GM04504 (cell line): Measurements from ENCODE around the gene RANBP9.

Source experiments
- DNase-seq: peaks from one replicate; pipeline ENCODE4 v3.0.0-alpha.2; 2012; ENCODE audit warnings: low read depth

The RANBP9 gene

GRCh38 chr6:13600036-13600435 lies 111.6 kb downstream of the RANBP9 start:
- DNase-seq: no peak

GRCh38 chr6:13597073-13597472 lies 114.6 kb downstream of the RANBP9 start:
- no peak for DNase-seq

GRCh38 chr6:13593720-13594119 lies 117.9 kb downstream of the RANBP9 start:
- DNase-seq: no peak

DNA sequence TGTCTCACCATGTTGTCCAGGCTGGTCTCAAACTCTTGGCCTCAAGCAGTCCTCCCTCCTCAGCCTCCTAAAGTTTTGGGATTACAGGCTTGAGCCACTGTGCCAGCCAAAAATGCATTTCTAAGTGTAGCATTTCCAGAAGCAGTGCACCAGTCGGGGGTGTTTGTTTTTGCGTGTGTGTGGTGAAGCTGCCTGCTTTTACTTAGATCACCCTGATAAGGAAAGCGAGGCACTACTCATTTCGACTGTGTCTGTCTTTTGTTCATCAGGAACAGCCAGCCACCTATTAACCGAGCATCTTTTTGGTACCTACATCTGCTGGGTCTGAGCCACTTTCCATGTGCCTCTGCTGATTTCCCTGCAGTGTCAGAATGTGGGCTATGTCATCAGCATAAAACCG lies 118.5 kb downstream of the RANBP9 start:
- no peak for DNase-seq

DNA sequence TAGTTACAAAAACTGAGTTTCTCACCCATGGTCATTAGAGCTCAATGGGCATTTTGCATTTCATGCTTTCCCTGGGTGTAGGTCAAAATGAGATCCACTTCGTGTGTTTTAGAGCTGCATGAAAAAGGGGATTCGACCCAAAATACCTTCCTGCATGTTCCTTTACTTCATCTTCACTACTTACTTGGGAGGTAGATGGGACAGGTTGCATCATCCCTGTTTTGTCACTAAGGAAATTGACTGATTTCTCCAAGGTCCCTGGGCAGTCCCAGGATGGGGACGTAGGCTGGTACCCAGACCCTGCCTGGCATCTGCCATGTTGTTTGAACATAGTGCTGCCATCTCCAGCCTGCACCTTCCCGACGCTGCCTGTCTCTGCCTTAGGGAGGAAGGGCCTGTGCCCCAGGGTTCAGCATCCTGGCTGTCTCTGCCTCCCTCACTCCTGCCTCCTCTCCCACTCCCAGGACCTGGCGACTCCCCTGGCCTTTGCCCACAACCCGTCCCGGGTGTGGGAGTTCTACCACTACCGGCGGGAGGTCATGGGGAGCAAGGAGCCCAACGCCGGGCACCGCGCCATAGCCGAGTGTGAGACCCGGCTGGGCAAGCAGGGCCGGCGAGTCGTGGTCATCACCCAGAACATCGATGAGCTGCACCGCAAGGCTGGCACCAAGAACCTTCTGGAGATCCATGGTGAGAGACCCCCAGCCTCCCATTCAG lies 120.3 kb downstream of the RANBP9 start:
- DNase-seq: no peak

GRCh38 chr6:13590574-13591153 lies 121.0 kb downstream of the RANBP9 start:
- DNase-seq: no peak

- DNase-seq: no peak
These were observed 121.8 kb downstream of the RANBP9 start for GRCh38 chr6:13589801-13590200.

GRCh38 chr6:13586603-13587542 lies 124.8 kb downstream of the RANBP9 start:
- DNase-seq: peak; percentile 4

- no peak for DNase-seq
These were observed 129.9 kb downstream of the RANBP9 start for GRCh38 chr6:13581700-13582229.

DNA sequence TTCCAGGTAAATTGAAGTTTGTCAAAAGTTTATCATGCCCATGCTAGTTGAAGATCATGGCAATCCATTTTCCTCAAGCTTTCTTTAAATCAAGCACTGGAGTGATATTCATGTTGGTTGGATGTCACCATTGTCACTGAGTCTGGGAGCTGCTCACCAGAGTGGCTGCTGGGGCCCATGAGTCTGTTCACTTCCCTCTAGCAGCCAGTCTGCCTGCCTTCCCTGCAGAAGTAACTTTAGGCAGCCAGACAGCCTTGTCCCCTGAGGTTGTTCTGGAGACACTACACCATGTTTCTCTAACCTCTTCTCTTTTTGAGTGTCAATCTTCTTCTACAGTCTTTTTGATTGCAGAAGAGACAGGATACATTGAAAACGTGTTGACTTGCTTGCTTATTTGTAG lies 131.7 kb downstream of the RANBP9 start:
- no peak for DNase-seq

DNA sequence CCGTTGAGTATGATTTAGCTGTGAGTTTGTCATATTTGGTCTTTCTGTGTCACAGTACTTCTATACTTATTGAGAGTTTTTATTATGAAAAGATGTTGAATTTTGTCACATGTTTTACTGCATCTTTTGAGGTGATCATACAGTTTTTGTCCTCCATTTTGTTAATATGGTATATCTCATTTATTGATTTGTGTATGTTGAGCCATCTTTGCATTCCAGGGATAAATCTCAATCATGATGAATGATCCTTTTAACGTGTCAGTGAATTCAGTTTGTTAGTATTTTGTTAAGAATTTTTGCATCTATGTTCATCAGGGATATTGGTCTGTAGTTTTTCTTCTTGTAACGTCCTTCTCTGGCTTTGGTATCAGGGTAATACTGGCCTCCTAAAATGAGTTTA lies 133.7 kb downstream of the RANBP9 start:
- no peak for DNase-seq

DNA sequence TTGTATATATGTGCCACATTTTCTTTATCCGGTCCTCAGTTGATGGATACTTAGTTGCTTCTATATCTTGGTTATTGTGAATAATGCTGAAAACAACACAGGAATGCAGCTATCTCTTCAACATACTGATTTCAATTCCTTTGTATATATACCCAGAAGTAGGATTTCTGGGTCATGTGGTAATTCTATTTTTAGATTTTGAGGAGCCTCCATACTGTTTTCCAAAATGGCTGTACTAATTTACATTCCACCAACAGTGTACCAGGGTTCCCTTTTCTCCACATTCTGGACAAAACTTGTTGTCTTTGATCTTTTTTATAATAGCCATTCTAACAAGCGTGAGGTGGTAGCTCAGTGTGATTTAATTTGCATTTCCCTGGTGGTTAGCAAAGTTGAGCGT lies 135.6 kb downstream of the RANBP9 start:
- DNase-seq: no peak

- DNase-seq: no peak
These were observed 136.3 kb downstream of the RANBP9 start for GRCh38 chr6:13575377-13575775.

- peak; percentile 63 for DNase-seq
These were observed 136.9 kb downstream of the RANBP9 start, which contains the start of gene SIRT5 for GRCh38 chr6:13574571-13575376. TSS of gene SIRT5 (plus strand) at chr6:13574601. CDS start at chr6:13584111, 9,510 bp downstream.

- peak; percentile 73 for DNase-seq
These were observed 137.5 kb downstream of the RANBP9 start for GRCh38 chr6:13574149-13574570.

GRCh38 chr6:13573669-13574110 lies 137.9 kb downstream of the RANBP9 start:
- DNase-seq: no peak

DNA sequence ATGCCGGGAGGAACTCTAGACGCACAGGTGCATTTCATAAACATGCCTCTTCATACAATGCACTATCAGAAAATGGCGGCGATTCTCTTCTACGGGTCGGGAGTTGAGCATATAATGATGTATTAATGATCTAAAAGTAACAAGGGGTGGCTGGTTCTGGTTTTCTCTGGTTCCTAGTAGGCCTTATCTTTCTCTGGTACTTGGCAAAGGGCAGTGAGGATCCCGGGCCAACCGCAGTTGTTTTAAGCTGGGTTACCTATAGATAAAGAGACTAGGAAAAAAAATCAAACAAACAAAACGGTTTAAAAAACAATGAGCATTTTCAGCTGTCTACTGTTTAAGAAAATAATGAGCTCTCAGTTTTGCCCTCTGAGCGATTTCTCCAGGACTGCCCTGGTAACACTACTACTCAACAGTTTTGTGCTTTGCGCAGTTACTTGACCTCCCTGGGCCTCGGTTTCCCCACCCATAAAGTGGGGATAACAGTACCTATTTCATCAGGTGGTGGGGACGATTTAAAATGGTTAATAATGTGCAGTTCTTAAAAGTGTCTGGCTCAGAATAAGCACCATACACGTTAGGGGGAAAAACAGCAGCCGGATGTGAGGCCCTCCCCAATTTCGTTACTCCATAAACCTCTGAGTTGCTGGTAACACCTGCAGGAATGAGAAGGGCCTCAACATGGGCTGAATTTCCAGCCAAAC lies 138.5 kb downstream of the RANBP9 start:
- DNase-seq: no peak

GRCh38 chr6:13572240-13572639 lies 139.4 kb downstream of the RANBP9 start:
- DNase-seq: no peak
